Neural crest cell (in vitro differentiated cells): ENCODE data around the gene KLHL40. TPM values are rescaled to one million over a fixed set of nuclear protein-coding genes. Genes with fewer than 3 reads are reported as not detected.

Experiments
- DNase-seq: peaks from one replicate; pipeline ENCODE4 v3.0.0; 2021; ENCODE audit warnings: low read depth, mixed read lengths, low spot score
- H3K27ac Mint-ChIP-seq: one replicate; pipeline ENCODE4 v1.8.0; 2021; ENCODE audit warnings: mild to moderate bottlenecking, mixed read lengths; ENCODE audit not compliant: unreplicated experiment
- H3K27me3 Mint-ChIP-seq: 2 replicates; pipeline ENCODE4 v1.8.0; 2021; ENCODE audit warnings: low read depth, mild to moderate bottlenecking, mixed read lengths
- H3K36me3 Mint-ChIP-seq: 2 replicates; pipeline ENCODE4 v1.8.0; 2021; ENCODE audit warnings: low read depth, mild to moderate bottlenecking, mixed read lengths
- H3K4me1 Mint-ChIP-seq: 2 replicates; pipeline ENCODE4 v1.8.0; 2021; ENCODE audit warnings: mixed read lengths
- H3K4me3 Mint-ChIP-seq: one replicate; pipeline ENCODE4 v1.8.0; 2021; ENCODE audit warnings: mild to moderate bottlenecking, mixed read lengths
- H3K9me3 Mint-ChIP-seq: 2 replicates; pipeline ENCODE4 v1.8.0; 2021; ENCODE audit warnings: mixed read lengths
- total RNA-seq: library from RNA; stranded (reverse); gene quantifications from 2 replicates; pipeline ENCODE4 v1.2.1, GENCODE V29; 2021
- TF ChIP-seq, protein P1 (sequence below): fragments of 200-600 bp; sonication (generic); conservative IDR thresholded peaks from 2 replicates; pipeline ENCODE4 v1.5.0; 2021; ENCODE audit warnings: antibody characterized with exemption, mild to moderate bottlenecking

The KLHL40 gene
- total RNA-seq, 1 donor from 2014 or later = not detected

GRCh38 chr3:42661593-42662022 lies 23.7 kb upstream of the KLHL40 start:
- H3K4me3 Mint-ChIP-seq = no peak overlapping the region
- no peaks in the 10 kb centered on the region for H3K36me3 Mint-ChIP-seq

DNA sequence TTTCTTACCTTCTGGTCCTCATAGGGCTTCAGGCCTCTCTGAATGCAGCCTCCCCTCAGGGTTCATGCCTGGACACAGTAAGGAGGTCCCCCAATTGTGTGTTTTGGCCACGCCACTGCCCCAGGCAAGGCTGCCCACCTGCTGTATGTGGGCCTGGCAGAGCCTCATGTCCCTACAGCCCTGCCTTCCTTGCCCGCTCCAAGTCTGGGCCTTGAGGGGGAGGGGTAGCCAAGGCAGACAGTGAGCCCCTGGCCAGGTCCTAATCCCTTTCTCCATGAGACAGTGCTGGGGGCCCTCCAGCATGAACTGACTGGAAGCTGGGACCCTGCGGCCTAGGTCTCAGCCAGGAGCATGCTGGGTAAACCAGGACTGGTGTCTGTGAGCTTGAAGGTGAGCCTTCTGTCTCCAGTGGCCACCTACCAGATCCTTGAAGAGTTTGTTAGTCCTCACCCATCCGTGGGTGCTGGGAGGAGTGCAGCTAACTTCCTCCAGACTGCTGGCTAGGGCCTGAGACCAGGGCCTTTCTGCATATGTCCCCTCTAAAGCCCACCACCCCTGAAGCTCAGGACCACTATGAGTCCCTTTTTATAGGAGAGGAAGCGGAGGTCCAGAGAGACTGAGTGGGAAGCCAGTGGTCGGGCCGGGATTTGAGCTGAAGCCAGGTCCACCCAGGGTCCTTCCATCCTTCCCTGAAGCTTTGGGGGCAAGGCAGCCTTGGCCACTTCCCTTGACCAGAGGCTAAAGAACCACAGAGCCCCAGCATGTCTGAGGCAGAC lies 23.1 kb upstream of the KLHL40 start:
- H3K27me3 Mint-ChIP-seq = no peaks in the 10 kb centered on the region
- TF ChIP-seq, protein P1, sequence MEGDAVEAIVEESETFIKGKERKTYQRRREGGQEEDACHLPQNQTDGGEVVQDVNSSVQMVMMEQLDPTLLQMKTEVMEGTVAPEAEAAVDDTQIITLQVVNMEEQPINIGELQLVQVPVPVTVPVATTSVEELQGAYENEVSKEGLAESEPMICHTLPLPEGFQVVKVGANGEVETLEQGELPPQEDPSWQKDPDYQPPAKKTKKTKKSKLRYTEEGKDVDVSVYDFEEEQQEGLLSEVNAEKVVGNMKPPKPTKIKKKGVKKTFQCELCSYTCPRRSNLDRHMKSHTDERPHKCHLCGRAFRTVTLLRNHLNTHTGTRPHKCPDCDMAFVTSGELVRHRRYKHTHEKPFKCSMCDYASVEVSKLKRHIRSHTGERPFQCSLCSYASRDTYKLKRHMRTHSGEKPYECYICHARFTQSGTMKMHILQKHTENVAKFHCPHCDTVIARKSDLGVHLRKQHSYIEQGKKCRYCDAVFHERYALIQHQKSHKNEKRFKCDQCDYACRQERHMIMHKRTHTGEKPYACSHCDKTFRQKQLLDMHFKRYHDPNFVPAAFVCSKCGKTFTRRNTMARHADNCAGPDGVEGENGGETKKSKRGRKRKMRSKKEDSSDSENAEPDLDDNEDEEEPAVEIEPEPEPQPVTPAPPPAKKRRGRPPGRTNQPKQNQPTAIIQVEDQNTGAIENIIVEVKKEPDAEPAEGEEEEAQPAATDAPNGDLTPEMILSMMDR = no peak
- DNase-seq = no peak
- H3K4me3 Mint-ChIP-seq = no peak overlapping the region
- no peak overlapping the region for H3K27ac Mint-ChIP-seq
- no peaks in the 10 kb centered on the region for H3K36me3 Mint-ChIP-seq
- H3K4me1 Mint-ChIP-seq = no peaks in the 10 kb centered on the region
- H3K9me3 Mint-ChIP-seq = no peaks in the 10 kb centered on the region

More at GRCh38 chr3:42661593-42662022, 23.7 kb upstream of the KLHL40 start:
- Mint-ChIP-seq H3K27ac (no peak overlapping the region), H3K9me3 (no peaks in the 10 kb centered on the region), H3K4me1 (no peaks in the 10 kb centered on the region), H3K27me3 (no peaks in the 10 kb centered on the region)
- no peak for DNase-seq
- TF ChIP-seq, protein P1 = no peak

DNA sequence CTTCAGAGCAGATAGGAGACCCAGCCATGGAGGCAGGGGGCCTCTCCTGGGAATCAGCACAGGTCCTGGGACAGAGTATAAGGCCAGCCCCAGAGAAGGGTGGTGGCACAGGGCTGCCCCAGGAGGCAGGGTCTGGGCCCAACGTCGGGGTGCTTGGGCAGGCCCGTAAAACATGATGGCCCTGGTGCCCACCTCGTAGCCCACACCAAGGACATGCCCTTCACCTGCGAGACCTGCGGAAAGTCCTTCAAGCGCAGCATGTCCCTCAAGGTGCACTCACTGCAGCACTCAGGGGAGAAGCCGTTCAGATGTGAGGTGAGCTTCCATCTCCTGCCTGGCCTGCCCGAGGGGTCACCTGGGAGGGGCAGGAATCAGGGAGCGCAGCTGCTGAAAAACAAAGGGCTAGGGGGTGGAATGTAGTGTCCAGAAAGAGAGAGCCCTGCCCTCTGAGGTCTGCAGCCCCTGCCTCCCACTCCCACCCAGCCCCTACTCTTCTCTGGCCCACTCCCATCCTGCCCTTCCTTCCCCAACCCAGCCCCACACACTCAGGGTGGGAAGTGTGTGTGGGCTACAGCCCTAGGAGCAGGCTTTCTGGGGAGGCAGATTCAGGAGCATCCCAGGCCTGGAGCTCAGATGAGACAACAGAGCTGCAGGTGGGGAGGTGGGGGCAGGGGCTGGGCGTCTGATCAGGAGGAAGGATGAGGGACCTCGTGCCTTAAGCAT lies 22.4 kb upstream of the KLHL40 start:
- Mint-ChIP-seq H3K4me1 (no peaks in the 10 kb centered on the region), H3K36me3 (no peaks in the 10 kb centered on the region), H3K27ac (no peak overlapping the region), H3K4me3 (no peak overlapping the region), H3K27me3 (no peaks in the 10 kb centered on the region), H3K9me3 (no peaks in the 10 kb centered on the region)
- no peak for DNase-seq
- TF ChIP-seq, protein P1 = no peak

- Mint-ChIP-seq H3K27me3 (no peaks in the 10 kb centered on the region), H3K4me1 (no peaks in the 10 kb centered on the region), H3K9me3 (no peaks in the 10 kb centered on the region), H3K36me3 (no peaks in the 10 kb centered on the region), H3K27ac (no peak overlapping the region), H3K4me3 (no peak overlapping the region)
- TF ChIP-seq, protein P1 = no peak
- no peak for DNase-seq
These were observed 21.5 kb upstream of the KLHL40 start for GRCh38 chr3:42663581-42664437.

GRCh38 chr3:42664438-42664803 lies 20.9 kb upstream of the KLHL40 start:
- Mint-ChIP-seq H3K27me3 (no peaks in the 10 kb centered on the region), H3K4me1 (no peaks in the 10 kb centered on the region), H3K4me3 (no peak overlapping the region), H3K27ac (no peak overlapping the region), H3K9me3 (no peaks in the 10 kb centered on the region), H3K36me3 (no peaks in the 10 kb centered on the region)
- TF ChIP-seq, protein P1 = no peak
- DNase-seq = no peak
